HG03439 (cell line): ENCODE data around the gene SAC3D1.

Experiments
- ATAC-seq: cut with Tn5 transposase; IDR thresholded peaks from one replicate; pipeline ENCODE4 v1.9.1; 2021; ENCODE audit warnings: mild to moderate bottlenecking, moderate library complexity; ENCODE audit not compliant: unreplicated experiment

Gene SAC3D1

DNA sequence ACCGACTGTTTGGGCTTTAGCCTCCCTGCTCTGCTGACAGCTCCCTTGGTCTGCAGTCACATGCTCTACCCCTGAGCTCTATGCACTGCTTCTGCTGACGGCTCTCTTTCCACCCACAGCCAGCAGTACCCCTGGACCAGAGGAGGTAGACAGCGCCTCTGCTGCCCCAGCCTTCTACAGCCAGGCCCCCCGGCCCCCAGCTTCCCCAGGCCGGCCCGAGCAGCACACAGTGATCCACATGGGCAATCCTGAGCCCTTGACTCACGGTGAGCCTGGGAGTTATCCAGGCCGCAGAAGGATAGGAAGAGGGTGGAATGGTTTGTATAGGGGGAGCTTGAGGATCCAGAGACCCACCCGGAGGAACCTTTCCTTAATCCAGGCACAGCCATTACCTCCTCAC is 45.8 kb downstream of the SAC3D1 start:
- ATAC-seq, result no peak

DNA sequence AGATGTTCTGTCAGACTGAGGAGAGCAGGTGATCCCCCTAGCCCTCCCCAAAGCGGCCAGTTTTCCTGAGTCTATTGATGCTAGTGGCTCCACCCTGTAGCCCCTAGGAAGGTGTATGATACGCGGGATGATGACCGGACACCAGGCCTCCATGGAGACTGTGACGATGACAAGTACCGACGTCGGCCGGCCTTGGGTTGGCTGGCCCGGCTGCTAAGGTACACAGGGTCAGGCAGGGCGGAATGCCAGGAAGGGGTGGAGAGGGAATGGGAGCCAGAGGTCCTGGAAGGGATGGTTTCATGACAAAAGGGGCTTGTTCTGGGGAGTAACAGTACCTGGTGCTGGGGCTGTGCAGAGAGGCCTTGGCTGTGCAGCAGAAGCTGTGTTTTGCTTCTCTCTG is 46.2 kb downstream of the SAC3D1 start:
- no peak for ATAC-seq

DNA sequence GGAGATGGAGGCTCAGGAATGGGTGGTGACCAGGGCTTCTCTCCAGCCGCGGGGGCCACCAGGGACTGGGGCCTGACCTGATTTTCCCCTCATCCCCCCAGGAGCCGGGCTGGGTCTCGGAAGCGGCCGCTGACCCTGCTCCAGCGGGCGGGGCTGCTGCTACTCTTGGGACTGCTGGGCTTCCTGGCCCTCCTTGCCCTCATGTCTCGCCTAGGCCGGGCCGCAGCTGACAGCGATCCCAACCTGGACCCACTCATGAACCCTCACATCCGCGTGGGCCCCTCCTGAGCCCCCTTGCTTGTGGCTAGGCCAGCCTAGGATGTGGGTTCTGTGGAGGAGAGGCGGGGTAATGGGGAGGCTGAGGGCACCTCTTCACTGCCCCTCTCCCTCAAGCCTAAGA is 46.8 kb downstream of the SAC3D1 start:
- no peak for ATAC-seq

DNA sequence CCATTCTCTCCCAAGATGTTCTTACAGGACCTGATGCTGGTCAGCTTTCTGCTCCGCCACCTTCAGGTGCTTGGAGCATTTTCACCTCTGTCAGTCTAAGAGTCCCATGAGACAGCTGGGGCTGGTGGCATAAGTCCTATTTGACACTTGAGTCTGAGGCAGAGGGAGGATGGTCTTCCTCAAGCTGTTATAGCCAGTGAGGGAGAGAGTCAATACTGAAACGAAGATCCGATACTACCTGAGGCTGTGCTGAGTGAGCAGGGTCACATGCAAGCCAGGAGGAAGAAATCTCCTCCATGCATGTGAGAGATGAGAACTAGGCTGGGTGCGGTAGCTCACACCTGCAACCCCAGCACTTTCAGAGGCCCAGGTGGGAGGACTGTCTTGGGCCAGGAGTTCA is 48.6 kb downstream of the SAC3D1 start:
- no peak for ATAC-seq

- no peak for ATAC-seq
These were observed 49.6 kb downstream of the SAC3D1 start for GRCh38 chr11:65090628-65091027.
